Uterus (tissue), 4 donors: ENCODE results near the gene SFSWAP. TPM values are rescaled to one million over a fixed set of nuclear protein-coding genes. Genes with fewer than 3 reads are reported as not detected.

ENCODE experiments used
- DNase-seq, 2 donors: peaks; one replicate each; pipeline ENCODE4 v3.0.0-alpha.2; 2019 to 2020
- H3K27ac ChIP-seq, 2 donors: fragments of 200-600 bp; sonication (generic); 1 replicate in 1 of 2; 2 replicates in 1 of 2; pipeline ENCODE4 v1.5.1; 2016 to 2018
- H3K27me3 ChIP-seq, 2 donors: fragments of 200-600 bp; sonication (generic); one replicate each; pipeline ENCODE4 v1.5.1; 2018 to 2019; ENCODE audit warnings: control low read depth in 1 of 2
- H3K36me3 ChIP-seq, 2 donors: fragments of 200-600 bp; sonication (generic); one replicate each; pipeline ENCODE4 v1.5.1; 2019; ENCODE audit warnings: control low read depth in 1 of 2
- H3K4me1 ChIP-seq, 2 donors: fragments of 200-600 bp; sonication (generic); one replicate each; pipeline ENCODE4 v1.5.1; 2018 to 2019; ENCODE audit warnings: control low read depth in 1 of 2
- H3K4me3 ChIP-seq, 2 donors: fragments of 200-600 bp; sonication (generic); 1 replicate in 1 of 2; 2 replicates in 1 of 2; pipeline ENCODE4 v1.5.1; 2018 to 2019; ENCODE audit warnings: mild to moderate bottlenecking in 1 of 2
- H3K9me3 ChIP-seq, 2 donors: fragments of 200-600 bp; sonication (generic); one replicate each; pipeline ENCODE4 v1.5.1; 2019; ENCODE audit warnings: control low read depth in 1 of 2
- CTCF ChIP-seq, 4 experiments: fragments of 200-600 bp in 2 of 4; fragments of 450-650 bp in 2 of 4; sonication (generic) in 2 of 4; IDR thresholded peaks; one replicate each; pipeline ENCODE4 v1.5.1; 2016 to 2019; ENCODE audit warnings: antibody characterized with exemption in 4 of 4, mild to moderate bottlenecking in 2 of 4, moderate library complexity in 1 of 4
- POLR2A ChIP-seq, 2 donors: fragments of 450-650 bp; IDR thresholded peaks; one replicate each; pipeline ENCODE4 v1.6.1; 2016; ENCODE audit warnings: antibody characterized with exemption in 2 of 2, mild to moderate bottlenecking in 1 of 2, moderate library complexity in 1 of 2
- intact Hi-C: fragments of 100-400 bp; cut with DNase I; formaldehyde crosslinking; loops from one replicate; pipeline ENCODE4 v1.15.1; 2023; ENCODE audit warnings: low total_unique reads
- total RNA-seq, 4 donors: library from RNA; depleted of rRNA in 3 of 4; stranded (reverse); fragments of >200 nt in 3 of 4; gene quantifications; one replicate each; pipeline versions ENCODE4 v1.1.0 to v1.2.4, GENCODE V29; 2014 to 2023
- donor health status: DM: yes; HTN: yes; CAD: no.

SFSWAP gene
- total RNA-seq, 4 donors from 2014 or later: 25.3 to 78.1 (median 55.2) TPM

- Histone ChIP-seq H3K4me3 (no peak overlapping the region), H3K36me3 (no peaks in the 10 kb centered on the region), H3K27me3 (no peaks in the 10 kb centered on the region), H3K27ac (no peak overlapping the region), H3K4me1 (no peaks in the 10 kb centered on the region), H3K9me3 (no peaks in the 10 kb centered on the region)
- DNase-seq: no peak
- intact Hi-C loops: no loop called here
- TF ChIP-seq CTCF (IDR thresholded peaks at IDR 0.05): no peak
- TF ChIP-seq POLR2A (IDR thresholded peaks at IDR 0.05): no peak
Measured at GRCh38 chr12:131757111-131757510, 46.2 kb downstream of the SFSWAP start.

DNA sequence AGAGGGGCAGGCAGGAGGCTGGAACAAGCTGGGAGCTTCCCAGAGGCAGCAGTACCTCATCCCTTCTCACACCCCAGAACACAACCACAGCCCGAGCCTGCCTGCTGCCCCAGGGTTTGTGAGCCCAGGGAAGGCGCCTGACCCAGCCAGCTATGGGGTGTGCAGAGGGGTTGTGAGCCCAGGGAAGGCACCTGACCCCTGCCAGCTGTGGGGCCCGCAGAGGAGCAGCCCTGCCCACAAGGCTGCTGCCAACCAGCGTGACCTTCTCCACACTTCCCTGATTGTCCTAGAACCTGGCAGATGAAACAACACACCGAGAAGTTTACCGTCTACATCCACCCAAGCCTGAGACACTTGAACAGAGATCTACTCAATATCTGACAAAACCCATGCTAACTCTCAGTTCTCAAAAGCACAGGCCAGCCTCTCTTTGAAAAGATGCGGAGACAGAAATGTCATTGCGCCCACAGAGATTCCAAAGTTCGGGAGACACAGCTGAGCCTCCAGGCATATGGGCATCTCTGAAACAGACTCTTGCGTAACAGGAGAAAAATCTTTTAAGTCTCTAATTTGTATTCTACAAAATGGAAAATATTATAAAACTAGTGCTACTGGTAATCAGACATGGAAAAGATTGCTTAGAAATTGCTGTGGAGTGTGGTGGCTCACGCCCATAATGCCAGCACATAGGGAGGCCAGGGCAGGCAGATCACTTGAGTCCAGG lies 47.3 kb downstream of the SFSWAP start:
- Histone ChIP-seq H3K36me3 (no peaks in the 10 kb centered on the region), H3K4me3 (no peak overlapping the region), H3K9me3 (no peaks in the 10 kb centered on the region), H3K4me1 (no peaks in the 10 kb centered on the region), H3K27ac (no peak overlapping the region), H3K27me3 (no peaks in the 10 kb centered on the region)
- no peak for DNase-seq
- intact Hi-C loops: no loop called here
- TF ChIP-seq CTCF (IDR thresholded peaks at IDR 0.05): no peak
- no peak for TF ChIP-seq POLR2A (IDR thresholded peaks at IDR 0.05)

GRCh38 chr12:131759176-131759575 lies 48.3 kb downstream of the SFSWAP start:
- H3K4me1 ChIP-seq: no peaks in the 10 kb centered on the region
- no peaks in the 10 kb centered on the region for H3K9me3 ChIP-seq
- intact Hi-C loops: no loop called here
- DNase-seq: no peak
- no peak for TF ChIP-seq CTCF (IDR thresholded peaks at IDR 0.05)
- TF ChIP-seq POLR2A (IDR thresholded peaks at IDR 0.05): no peak
- no peak overlapping the region for H3K27ac ChIP-seq
- no peaks in the 10 kb centered on the region for H3K27me3 ChIP-seq
- H3K4me3 ChIP-seq: no peak overlapping the region
- no peaks in the 10 kb centered on the region for H3K36me3 ChIP-seq

GRCh38 chr12:131761638-131762037 lies 50.7 kb downstream of the SFSWAP start:
- TF ChIP-seq POLR2A (IDR thresholded peaks at IDR 0.05) (no peak), CTCF (IDR thresholded peaks at IDR 0.05) (no peak)
- Histone ChIP-seq H3K27ac (no peak overlapping the region), H3K4me1 (no peaks in the 10 kb centered on the region), H3K27me3 (no peaks in the 10 kb centered on the region), H3K9me3 (no peaks in the 10 kb centered on the region), H3K36me3 (no peaks in the 10 kb centered on the region), H3K4me3 (no peak overlapping the region)
- intact Hi-C loops: no loop called here
- no peak for DNase-seq

- intact Hi-C loops: no loop called here
- Histone ChIP-seq H3K27ac (no peak overlapping the region), H3K4me3 (no peak overlapping the region), H3K36me3 (no peaks in the 10 kb centered on the region), H3K4me1 (no peaks in the 10 kb centered on the region), H3K9me3 (no peaks in the 10 kb centered on the region), H3K27me3 (no peaks in the 10 kb centered on the region)
- TF ChIP-seq POLR2A (IDR thresholded peaks at IDR 0.05): no peak
- no peak for TF ChIP-seq CTCF (IDR thresholded peaks at IDR 0.05)
- DNase-seq: no peak
Measured at GRCh38 chr12:131764738-131765137, 53.8 kb downstream of the SFSWAP start.
